RWPE2 (cell line): ENCODE results near the gene GDI1.

Source experiments
- ATAC-seq: fragments of 200-7000 bp; cut with Tn5 transposase; 3 replicates; pipeline ENCODE4 v1.9.1; 2021; ENCODE audit warnings: low read depth
- DNase-seq: peaks from one replicate; pipeline ENCODE4 v3.0.0-alpha.2; 2020; ENCODE audit warnings: low spot score
- H3K27ac ChIP-seq: fragments of 450-650 bp; 2 replicates; pipeline ENCODE4 v1.5.1; 2017; ENCODE audit warnings: mild to moderate bottlenecking; ENCODE audit not compliant: poor library complexity, severe bottlenecking
- H3K27me3 ChIP-seq: fragments of 250-450 bp; sonication (Bioruptor Pico); 2 replicates; pipeline ENCODE4 v1.5.1; 2021; ENCODE audit warnings: mild to moderate bottlenecking, moderate library complexity; ENCODE audit not compliant: insufficient read depth, poor library complexity, severe bottlenecking
- H3K36me3 ChIP-seq: fragments of 250-450 bp; sonication (Bioruptor Pico); 2 replicates; pipeline ENCODE4 v1.5.1; 2020; ENCODE audit warnings: low read depth, mild to moderate bottlenecking, moderate library complexity
- H3K4me1 ChIP-seq: fragments of 250-450 bp; sonication (Bioruptor Pico); 2 replicates; pipeline ENCODE4 v1.5.1; 2021; ENCODE audit warnings: mild to moderate bottlenecking, moderate library complexity; ENCODE audit not compliant: insufficient read depth, poor library complexity, severe bottlenecking
- H3K4me3 ChIP-seq: fragments of 250-450 bp; sonication (Bioruptor Pico); 2 replicates; pipeline ENCODE4 v1.5.1; 2021; ENCODE audit warnings: mild to moderate bottlenecking, moderate library complexity; ENCODE audit not compliant: severe bottlenecking
- H3K9me3 ChIP-seq: fragments of 250-450 bp; sonication (Bioruptor Pico); 2 replicates; pipeline ENCODE4 v1.5.1; 2021; ENCODE audit warnings: mild to moderate bottlenecking, moderate library complexity; ENCODE audit not compliant: severe bottlenecking
- TF ChIP-seq, protein P1 (sequence below): fragments of 450-650 bp; IDR thresholded peaks from one replicate; pipeline ENCODE4 v1.5.1; 2017; ENCODE audit warnings: mild to moderate bottlenecking, moderate library complexity; ENCODE audit not compliant: poor library complexity, severe bottlenecking

The GDI1 gene

DNA sequence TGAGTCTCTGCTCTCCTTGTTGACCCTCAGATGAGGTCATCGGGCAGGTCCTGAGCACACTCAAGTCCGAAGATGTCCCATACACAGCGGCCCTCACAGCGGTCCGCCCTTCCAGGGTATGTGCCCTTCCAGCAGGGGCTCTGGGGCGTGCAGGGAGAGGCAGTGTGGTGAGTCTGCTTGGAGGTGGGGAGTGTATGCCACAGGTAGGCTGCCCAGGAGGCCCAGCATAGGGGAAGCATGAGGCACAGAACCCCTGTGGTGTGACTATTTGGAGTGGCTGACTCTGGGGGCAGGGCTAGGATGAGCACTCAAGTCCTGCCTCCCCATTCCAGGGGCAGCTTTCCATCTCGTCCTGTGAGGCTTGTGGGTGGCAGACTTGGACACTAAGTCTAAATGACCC is 3.3 kb upstream of the GDI1 start:
- DNase-seq (no peak), ATAC-seq (no peak)
- no peaks in the 10 kb centered on the region for H3K4me1 ChIP-seq
- H3K27ac ChIP-seq = no peak overlapping the region
- no peaks in the 10 kb centered on the region for H3K9me3 ChIP-seq
- no peak overlapping the region for H3K4me3 ChIP-seq
- H3K36me3 ChIP-seq = 0 out of 2 replicates have a peak, but pooled peaks cover 4% of the 10 kb centered on the region
- H3K27me3 ChIP-seq = no peaks in the 10 kb centered on the region
- TF ChIP-seq, protein P1, sequence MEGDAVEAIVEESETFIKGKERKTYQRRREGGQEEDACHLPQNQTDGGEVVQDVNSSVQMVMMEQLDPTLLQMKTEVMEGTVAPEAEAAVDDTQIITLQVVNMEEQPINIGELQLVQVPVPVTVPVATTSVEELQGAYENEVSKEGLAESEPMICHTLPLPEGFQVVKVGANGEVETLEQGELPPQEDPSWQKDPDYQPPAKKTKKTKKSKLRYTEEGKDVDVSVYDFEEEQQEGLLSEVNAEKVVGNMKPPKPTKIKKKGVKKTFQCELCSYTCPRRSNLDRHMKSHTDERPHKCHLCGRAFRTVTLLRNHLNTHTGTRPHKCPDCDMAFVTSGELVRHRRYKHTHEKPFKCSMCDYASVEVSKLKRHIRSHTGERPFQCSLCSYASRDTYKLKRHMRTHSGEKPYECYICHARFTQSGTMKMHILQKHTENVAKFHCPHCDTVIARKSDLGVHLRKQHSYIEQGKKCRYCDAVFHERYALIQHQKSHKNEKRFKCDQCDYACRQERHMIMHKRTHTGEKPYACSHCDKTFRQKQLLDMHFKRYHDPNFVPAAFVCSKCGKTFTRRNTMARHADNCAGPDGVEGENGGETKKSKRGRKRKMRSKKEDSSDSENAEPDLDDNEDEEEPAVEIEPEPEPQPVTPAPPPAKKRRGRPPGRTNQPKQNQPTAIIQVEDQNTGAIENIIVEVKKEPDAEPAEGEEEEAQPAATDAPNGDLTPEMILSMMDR = no peak

- Histone ChIP-seq H3K4me3 (no peak overlapping the region), H3K4me1 (no peaks in the 10 kb centered on the region), H3K27me3 (no peaks in the 10 kb centered on the region), H3K27ac (no peak overlapping the region), H3K9me3 (no peaks in the 10 kb centered on the region), H3K36me3 (0 out of 2 replicates have a peak, but pooled peaks cover 4% of the 10 kb centered on the region)
- ATAC-seq = no peak
- TF ChIP-seq, protein P1 = no peak
- no peak for DNase-seq
Observed at GRCh38 chrX:154434394-154435168, 2.4 kb upstream of the GDI1 start.

DNA sequence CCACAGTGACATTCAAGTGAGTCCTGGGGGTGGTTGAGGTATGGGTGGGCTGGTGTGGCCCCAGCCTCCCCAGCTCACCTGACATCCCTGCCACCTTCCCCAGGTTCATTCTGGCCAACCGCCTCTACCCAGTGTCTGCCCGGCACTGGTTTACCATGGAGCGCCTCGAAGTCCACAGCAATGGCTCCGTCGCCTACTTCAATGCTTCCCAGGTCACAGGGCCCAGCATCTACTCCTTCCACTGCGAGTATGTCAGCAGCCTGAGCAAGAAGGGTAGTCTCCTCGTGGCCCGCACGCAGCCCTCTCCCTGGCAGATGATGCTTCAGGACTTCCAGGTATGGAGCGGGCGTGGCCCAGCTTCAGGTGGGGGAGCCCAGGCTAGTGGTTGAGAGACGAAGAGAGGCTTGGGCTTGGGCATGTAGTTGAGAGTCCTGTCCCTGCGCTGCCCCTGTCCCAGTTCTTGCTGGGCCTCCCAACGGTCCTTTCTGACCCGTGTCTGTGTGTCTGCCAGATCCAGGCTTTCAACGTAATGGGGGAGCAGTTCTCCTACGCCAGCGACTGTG is 1.7 kb upstream of the GDI1 start:
- no peaks in the 10 kb centered on the region for H3K9me3 ChIP-seq
- TF ChIP-seq, protein P1 = no peak
- peaks cover 7% of the 10 kb centered on the region for H3K36me3 ChIP-seq

DNA sequence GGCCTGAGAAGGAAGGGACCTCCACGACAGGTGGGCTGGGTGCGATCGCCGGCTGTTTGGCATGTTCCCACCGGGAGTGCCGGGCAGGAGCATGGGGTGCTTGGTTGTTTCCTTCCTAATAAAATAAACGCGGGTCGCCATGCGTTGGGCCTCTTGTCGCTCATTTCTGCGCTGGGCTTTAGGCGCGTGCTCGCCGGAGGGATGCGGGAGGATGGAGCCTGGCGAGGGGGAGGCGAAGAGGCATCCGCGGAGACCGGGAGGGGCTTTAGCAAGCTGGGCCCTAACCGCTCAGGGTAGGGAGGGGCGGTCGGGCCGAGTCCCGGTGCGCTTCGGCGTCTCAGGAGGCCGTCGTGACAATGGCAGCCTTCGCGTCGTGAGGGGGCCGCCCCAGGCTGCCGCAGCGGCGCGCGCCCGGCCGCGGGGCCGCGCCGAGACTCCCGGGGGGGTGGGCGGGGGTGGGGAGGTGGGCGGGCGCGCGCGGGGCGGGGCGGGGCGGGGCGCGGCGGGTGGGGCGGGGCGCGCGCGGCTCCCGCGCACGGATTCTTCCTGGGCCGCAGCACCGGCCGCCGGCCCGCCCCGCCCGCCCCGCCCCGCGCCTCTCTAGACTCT is 476 bp upstream of the GDI1 start:
- Histone ChIP-seq H3K27ac (peak overlapping the region; percentile 54), H3K9me3 (no peaks in the 10 kb centered on the region), H3K27me3 (no peaks in the 10 kb centered on the region), H3K4me3 (peak overlapping the region; percentile 95), H3K36me3 (peaks cover 10% of the 10 kb centered on the region), H3K4me1 (no peaks in the 10 kb centered on the region)
- TF ChIP-seq, protein P1 = no peak
- 0 out of 3 replicates have a peak, but pooled peaks have one; percentile 20 for ATAC-seq
- DNase-seq = no peak

More for the DNA sequence above, 1.7 kb upstream of the GDI1 start:
- no peak for ATAC-seq
- no peak for DNase-seq
- Histone ChIP-seq H3K27ac (no peak overlapping the region), H3K4me1 (no peaks in the 10 kb centered on the region), H3K4me3 (no peak overlapping the region), H3K27me3 (no peaks in the 10 kb centered on the region)
